Lower leg skin (tissue), 3 donors: ENCODE measurements around the gene CEP83.

ENCODE experiments used
- POLR2A ChIP-seq, 2 donors: fragments of 450-650 bp; IDR thresholded peaks; one replicate each; pipeline ENCODE4 v1.6.1; 2016 to 2017; ENCODE audit warnings: antibody characterized with exemption in 2 of 2, mild to moderate bottlenecking in 1 of 2, moderate library complexity in 1 of 2
- TF ChIP-seq, protein P1 (sequence below), 3 donors: fragments of 450-650 bp; IDR thresholded peaks; one replicate each; pipeline ENCODE4 v1.5.1; 2016; ENCODE audit warnings: antibody characterized with exemption in 3 of 3, mild to moderate bottlenecking in 3 of 3, moderate library complexity in 2 of 3

DNA sequence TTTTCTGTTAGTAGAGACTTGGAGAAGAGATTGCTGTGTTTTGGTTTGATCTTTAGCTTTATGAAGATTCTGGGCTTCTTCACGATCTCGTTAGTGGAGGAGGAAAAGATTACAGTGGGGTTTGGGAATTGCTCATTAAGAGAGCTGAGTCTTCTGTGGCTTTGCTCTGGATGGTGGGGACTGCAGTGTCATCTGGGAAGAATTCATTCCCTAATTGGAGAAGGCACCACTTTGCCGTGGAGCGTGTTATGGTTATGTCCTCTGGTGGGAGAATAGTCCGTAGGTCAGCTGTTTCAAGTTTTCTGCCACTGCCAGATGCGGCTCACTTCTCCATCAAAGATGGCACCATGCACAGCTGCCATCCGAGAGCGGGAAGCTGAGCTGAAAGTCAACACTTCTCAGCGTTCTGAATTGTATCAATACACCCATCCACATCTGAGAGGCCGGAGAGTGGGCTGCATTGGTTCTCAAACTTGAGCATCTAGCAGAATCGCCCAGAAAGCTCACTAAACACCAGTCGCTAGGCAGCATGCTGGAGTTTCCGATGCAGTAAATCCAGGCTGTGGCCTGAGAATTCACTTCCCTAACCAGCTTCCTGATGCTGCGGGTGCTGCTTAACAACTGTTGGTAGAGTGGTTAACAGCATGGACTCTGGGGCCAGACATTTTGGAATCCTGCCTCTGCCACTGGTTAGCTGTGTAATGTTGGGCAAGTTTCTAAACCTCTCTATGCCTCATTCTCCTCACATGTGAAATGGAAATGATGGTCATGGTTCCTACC is 193.5 kb downstream of the CEP83 start:
- TF ChIP-seq, protein P1, sequence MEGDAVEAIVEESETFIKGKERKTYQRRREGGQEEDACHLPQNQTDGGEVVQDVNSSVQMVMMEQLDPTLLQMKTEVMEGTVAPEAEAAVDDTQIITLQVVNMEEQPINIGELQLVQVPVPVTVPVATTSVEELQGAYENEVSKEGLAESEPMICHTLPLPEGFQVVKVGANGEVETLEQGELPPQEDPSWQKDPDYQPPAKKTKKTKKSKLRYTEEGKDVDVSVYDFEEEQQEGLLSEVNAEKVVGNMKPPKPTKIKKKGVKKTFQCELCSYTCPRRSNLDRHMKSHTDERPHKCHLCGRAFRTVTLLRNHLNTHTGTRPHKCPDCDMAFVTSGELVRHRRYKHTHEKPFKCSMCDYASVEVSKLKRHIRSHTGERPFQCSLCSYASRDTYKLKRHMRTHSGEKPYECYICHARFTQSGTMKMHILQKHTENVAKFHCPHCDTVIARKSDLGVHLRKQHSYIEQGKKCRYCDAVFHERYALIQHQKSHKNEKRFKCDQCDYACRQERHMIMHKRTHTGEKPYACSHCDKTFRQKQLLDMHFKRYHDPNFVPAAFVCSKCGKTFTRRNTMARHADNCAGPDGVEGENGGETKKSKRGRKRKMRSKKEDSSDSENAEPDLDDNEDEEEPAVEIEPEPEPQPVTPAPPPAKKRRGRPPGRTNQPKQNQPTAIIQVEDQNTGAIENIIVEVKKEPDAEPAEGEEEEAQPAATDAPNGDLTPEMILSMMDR (IDR thresholded peaks at IDR 0.05): no peak
- no peak for TF ChIP-seq POLR2A (IDR thresholded peaks at IDR 0.05)
